Measurements from ENCODE around the gene SORD.

DNA sequence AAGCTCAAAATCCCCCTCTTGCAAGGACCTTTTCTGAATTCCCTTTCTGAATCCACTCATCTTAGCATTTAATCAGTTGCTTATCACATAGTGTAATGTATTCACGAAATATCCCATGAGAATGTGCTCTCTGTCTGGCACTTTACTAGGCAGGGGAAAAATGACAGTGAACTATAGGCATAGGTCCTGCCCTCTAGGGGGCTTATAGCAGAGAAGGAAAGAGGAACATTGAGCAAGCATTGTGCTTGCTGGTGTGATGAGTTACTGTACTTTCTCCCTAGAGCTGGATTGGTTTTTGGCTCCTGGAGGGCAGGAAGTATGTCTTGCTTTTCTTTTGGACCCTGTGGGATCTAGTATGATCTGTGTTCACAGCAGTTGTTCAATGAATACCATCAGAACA, 64.5 kb downstream of the SORD start:
- no peak for TF ChIP-seq POLR2A (IDR thresholded peaks at IDR 0.05; ENCODE audit: low read length)
- TF ChIP-seq GATA1 (IDR thresholded peaks at IDR 0.05; ENCODE audit: low read depth, low read length) = no peak
